Neuronal stem cell (in vitro differentiated cells): Measurements from ENCODE around the gene CSMD2.

Experiments
- DNase-seq: peaks from one replicate; pipeline ENCODE4 v3.0.0-alpha.2; 2013; ENCODE audit warnings: low spot score
- H2AFZ ChIP-seq: one replicate; pipeline ENCODE4 v1.6.1; 2013; ENCODE audit warnings: mild to moderate bottlenecking, low read length, inconsistent platforms
- H2AK5ac ChIP-seq: 2 replicates; pipeline ENCODE4 v1.6.1; 2013; ENCODE audit warnings: low read depth, mild to moderate bottlenecking, inconsistent platforms, low read length, moderate library complexity, mixed read lengths
- H2BK120ac ChIP-seq: 2 replicates; pipeline ENCODE4 v1.6.1; 2013; ENCODE audit warnings: low read depth, mild to moderate bottlenecking, inconsistent platforms, low read length, moderate library complexity, mixed read lengths
- H2BK12ac ChIP-seq: one replicate; pipeline ENCODE4 v1.6.1; 2013; ENCODE audit warnings: low read length, inconsistent platforms
- H2BK15ac ChIP-seq: 2 replicates; pipeline ENCODE4 v1.6.1; 2013; ENCODE audit warnings: mild to moderate bottlenecking, low read length, inconsistent platforms, mixed read lengths
- H2BK5ac ChIP-seq: one replicate; pipeline ENCODE4 v1.6.1; 2013; ENCODE audit warnings: inconsistent platforms, mild to moderate bottlenecking, low read length, moderate library complexity
- H3K14ac ChIP-seq: one replicate; pipeline ENCODE4 v1.6.1; 2013; ENCODE audit warnings: low read length, inconsistent platforms
- H3K18ac ChIP-seq: 2 replicates; pipeline ENCODE4 v1.6.1; 2013; ENCODE audit warnings: low read length, inconsistent platforms
- H3K23ac ChIP-seq: 2 replicates; pipeline ENCODE4 v1.6.1; 2013; ENCODE audit warnings: low read depth, mild to moderate bottlenecking, mixed read lengths, low read length, inconsistent platforms; ENCODE audit not compliant: poor library complexity
- H3K27ac ChIP-seq: replicated peaks from 3 replicates; pipeline ENCODE4 v1.5.1; 2013; ENCODE audit warnings: low read length, inconsistent platforms
- H3K27me3 ChIP-seq, 3 experiments: 2 replicates each; pipeline ENCODE4 v1.6.1; 2013; ENCODE audit warnings: low read length in 3 of 3, mild to moderate bottlenecking in 2 of 3, inconsistent platforms in 1 of 3, low read depth in 1 of 3, mixed read lengths in 1 of 3, moderate library complexity in 1 of 3; ENCODE audit not compliant: control insufficient read depth in 3 of 3, insufficient read depth in 3 of 3
- H3K36me3 ChIP-seq, 2 donors: replicated peaks in 1 of 2; 2 replicates each; pipeline ENCODE4 v1.6.1; 2013; ENCODE audit warnings: low read length in 2 of 2; ENCODE audit not compliant: control insufficient read depth in 2 of 2, insufficient read depth in 2 of 2
- H3K4ac ChIP-seq: 2 replicates; pipeline ENCODE4 v1.6.1; 2013; ENCODE audit warnings: inconsistent platforms, mild to moderate bottlenecking, low read length, moderate library complexity
- H3K4me1 ChIP-seq, 2 donors: 1 replicate in 1 of 2; 2 replicates in 1 of 2; pipeline ENCODE4 v1.6.1; 2013; ENCODE audit warnings: low read length in 2 of 2, low read depth in 1 of 2; ENCODE audit not compliant: control insufficient read depth in 2 of 2, insufficient read depth in 1 of 2
- H3K4me2 ChIP-seq: one replicate; pipeline ENCODE4 v1.6.1; 2013; ENCODE audit warnings: mild to moderate bottlenecking, low read length, inconsistent platforms; ENCODE audit not compliant: insufficient read depth, poor library complexity, severe bottlenecking
- H3K4me3 ChIP-seq, 2 donors: 2 replicates each; pipeline ENCODE4 v1.5.1; 2013; ENCODE audit warnings: low read length in 2 of 2, mild to moderate bottlenecking in 2 of 2, inconsistent platforms in 1 of 2, moderate library complexity in 1 of 2
- H3K79me1 ChIP-seq: one replicate; pipeline ENCODE4 v1.6.1; 2013; ENCODE audit warnings: low read depth, mild to moderate bottlenecking, inconsistent platforms, low read length, moderate library complexity
- H3K9ac ChIP-seq: one replicate; pipeline ENCODE4 v1.6.1; 2013; ENCODE audit warnings: mild to moderate bottlenecking, low read depth, low read length, inconsistent platforms; ENCODE audit not compliant: poor library complexity
- H3K9me3 ChIP-seq, 2 donors: replicated peaks in 1 of 2; 2 replicates each; pipeline versions ENCODE3 to v1.6.1; 2013; ENCODE audit warnings: low read length in 2 of 2, mild to moderate bottlenecking in 2 of 2, inconsistent platforms in 1 of 2, low read depth in 1 of 2, mixed read lengths in 1 of 2, moderate library complexity in 1 of 2; ENCODE audit not compliant: control insufficient read depth in 2 of 2, insufficient read depth in 1 of 2
- H4K8ac ChIP-seq: one replicate; pipeline ENCODE4 v1.6.1; 2013; ENCODE audit warnings: low read depth, mild to moderate bottlenecking, inconsistent platforms, low read length, moderate library complexity
- H4K91ac ChIP-seq: one replicate; pipeline ENCODE4 v1.6.1; 2013; ENCODE audit warnings: low read length, low read depth, mild to moderate bottlenecking, inconsistent platforms; ENCODE audit not compliant: poor library complexity
- WGBS, 2 donors: extraction: QIAGEN DNeasy Blood & Tissue Kit; methylation state at CpG; one replicate each; pipeline ENCODE4 v1.1.7; 2013; ENCODE audit warnings: missing lambda C conversion rate in 2 of 2, mixed read lengths in 1 of 2; ENCODE audit not compliant: insufficient read length in 2 of 2, insufficient replicate concordance in 1 of 2; ENCODE audit errors: extremely low coverage in 2 of 2; 5-methylcytosine and 5-hydroxymethylcytosine counted together

CSMD2 gene

GRCh38 chr1:34066166-34066565 lies 98.9 kb downstream of the CSMD2 start:
- no CpG with 5 or more reads among the region's 6 CpGs for WGBS, 2 donors
- H3K9ac ChIP-seq = no peak overlapping the region
- H2BK15ac ChIP-seq = no peak overlapping the region
- H3K18ac ChIP-seq = peak overlapping the region; percentile 9
- H3K27me3 ChIP-seq = no peaks in the 10 kb centered on the region
- no peak overlapping the region for H2BK12ac ChIP-seq
- no peak overlapping the region for H3K27ac ChIP-seq
- H2BK120ac ChIP-seq = no peak overlapping the region
- H3K14ac ChIP-seq = peak overlapping the region; percentile 77
- peaks cover 0 to 9% of the 10 kb centered on the region in 2 donors for H3K4me1 ChIP-seq
- H4K8ac ChIP-seq = no peak overlapping the region
- H3K23ac ChIP-seq = no peak overlapping the region
- H2AK5ac ChIP-seq = no peak overlapping the region
- no peaks in the 10 kb centered on the region for H3K9me3 ChIP-seq
- H3K79me1 ChIP-seq = no peaks in the 10 kb centered on the region
- H2BK5ac ChIP-seq = no peak overlapping the region
- no peak overlapping the region for H2AFZ ChIP-seq
- no peak overlapping the region for H3K4me3 ChIP-seq
- no peak overlapping the region for H4K91ac ChIP-seq
- H3K4ac ChIP-seq = no peak overlapping the region
- no peaks in the 10 kb centered on the region for H3K36me3 ChIP-seq
- no peak overlapping the region for H3K4me2 ChIP-seq
- DNase-seq = no peak

GRCh38 chr1:34065498-34065897 lies 99.5 kb downstream of the CSMD2 start:
- H3K27me3 ChIP-seq = no peaks in the 10 kb centered on the region
- H3K23ac ChIP-seq = no peak overlapping the region
- no peak overlapping the region for H2AFZ ChIP-seq
- no peak overlapping the region for H4K8ac ChIP-seq
- H3K27ac ChIP-seq = no peak overlapping the region
- no peak overlapping the region for H2BK12ac ChIP-seq
- H3K4me2 ChIP-seq = no peak overlapping the region
- H2BK15ac ChIP-seq = no peak overlapping the region
- no peaks in the 10 kb centered on the region for H3K9me3 ChIP-seq
- H3K18ac ChIP-seq = no peak overlapping the region
- no peak overlapping the region for H3K4me3 ChIP-seq
- no peak overlapping the region for H2BK5ac ChIP-seq
- H2BK120ac ChIP-seq = no peak overlapping the region
- no peak overlapping the region for H3K14ac ChIP-seq
- no peak overlapping the region for H4K91ac ChIP-seq
- no peak overlapping the region for H3K4ac ChIP-seq
- no peaks in the 10 kb centered on the region for H3K36me3 ChIP-seq
- DNase-seq = no peak
- peaks cover 0 to 9% of the 10 kb centered on the region in 2 donors for H3K4me1 ChIP-seq
- H3K9ac ChIP-seq = no peak overlapping the region
- H2AK5ac ChIP-seq = no peak overlapping the region
- H3K79me1 ChIP-seq = no peaks in the 10 kb centered on the region
- WGBS, 2 donors = no CpG with 5 or more reads among the region's 2 CpGs

- no peak overlapping the region for H2BK12ac ChIP-seq
- no peak overlapping the region for H3K4ac ChIP-seq
- no peaks in the 10 kb centered on the region for H3K79me1 ChIP-seq
- no peak overlapping the region for H2BK5ac ChIP-seq
- no peak overlapping the region for H3K23ac ChIP-seq
- H3K4me1 ChIP-seq = peaks cover 0 to 14% of the 10 kb centered on the region in 2 donors
- DNase-seq = no peak
- no peaks in the 10 kb centered on the region for H3K27me3 ChIP-seq
- peak overlapping the region; percentile 44 for H4K8ac ChIP-seq
- H3K36me3 ChIP-seq = no peaks in the 10 kb centered on the region
- H3K4me3 ChIP-seq = no peak overlapping the region
- H3K27ac ChIP-seq = no peak overlapping the region
- peak overlapping the region; percentile 49 for H3K18ac ChIP-seq
- WGBS, 2 donors = no CpG with 5 or more reads among the region's 10 CpGs
- peak overlapping the region; percentile 50 for H3K9ac ChIP-seq
- no peak overlapping the region for H3K4me2 ChIP-seq
- H2BK15ac ChIP-seq = no peak overlapping the region
- H2AFZ ChIP-seq = no peak overlapping the region
- peak overlapping the region; percentile 73 for H3K14ac ChIP-seq
- H2AK5ac ChIP-seq = no peak overlapping the region
- H2BK120ac ChIP-seq = no peak overlapping the region
- H3K9me3 ChIP-seq = no peaks in the 10 kb centered on the region
- peak overlapping the region; percentile 89 for H4K91ac ChIP-seq
Measured at GRCh38 chr1:34060901-34061415, 104.1 kb downstream of the CSMD2 start.

GRCh38 chr1:34060187-34060730 lies 104.8 kb downstream of the CSMD2 start:
- Histone ChIP-seq H2AK5ac (no peak overlapping the region), H3K4me2 (no peak overlapping the region), H3K14ac (no peak overlapping the region), H2BK15ac (no peak overlapping the region), H3K9me3 (no peaks in the 10 kb centered on the region), H2BK5ac (no peak overlapping the region), H3K36me3 (no peaks in the 10 kb centered on the region), H3K4me1 (peaks cover 0 to 14% of the 10 kb centered on the region in 2 donors), H3K23ac (no peak overlapping the region), H3K27ac (no peak overlapping the region), H2BK12ac (no peak overlapping the region), H2AFZ (no peak overlapping the region), H3K4me3 (no peak overlapping the region), H3K4ac (no peak overlapping the region), H4K91ac (no peak overlapping the region), H4K8ac (no peak overlapping the region), H3K9ac (no peak overlapping the region), H3K27me3 (no peaks in the 10 kb centered on the region), H3K18ac (no peak overlapping the region), H2BK120ac (no peak overlapping the region), H3K79me1 (no peaks in the 10 kb centered on the region)
- WGBS, 2 donors = no CpG with 5 or more reads among the region's 5 CpGs
- no peak for DNase-seq
